ENCODE measurements around the gene JARID2. TPM values are rescaled to one million over a fixed set of nuclear protein-coding genes. Genes with fewer than 3 reads are reported as not detected.

Gene JARID2
- polyA plus RNA-seq, 1 donor (not counting 4 experiments of a cell fraction or from before 2014, with no cell fraction given): 11.0 TPM

DNA sequence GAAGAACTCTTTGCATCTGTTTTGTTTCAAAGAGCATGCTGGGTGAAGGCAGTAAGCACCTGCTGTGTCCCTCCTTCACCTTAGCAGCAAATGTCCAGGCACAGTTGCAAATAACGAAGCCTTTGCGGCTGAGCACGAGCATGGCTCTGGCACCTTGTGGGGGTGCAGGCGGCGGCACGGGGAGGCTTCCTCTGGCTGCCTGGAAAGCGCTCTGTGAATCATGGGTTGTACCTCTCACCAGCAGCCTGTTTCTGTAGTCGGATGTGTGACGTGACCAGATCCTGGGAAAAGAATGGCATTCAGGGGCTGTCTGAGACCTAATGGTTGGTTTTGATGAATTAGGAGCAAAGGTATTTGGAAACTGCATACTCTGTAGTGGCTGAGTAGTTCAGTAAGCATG is 272.2 kb downstream of the JARID2 start:
- FAIRE-seq (no peak), DNase-seq (ENCODE audit: low read depth, low spot score) (no peak)
- TF ChIP-seq EZH2 (IDR thresholded peaks at IDR 0.05; ENCODE audit: low read length) (no peak), CTCF (optimal IDR thresholded peaks at IDR 0.05 in 1 of 3, IDR thresholded peaks at IDR 0.05 in 1 of 3, conservative IDR thresholded peaks at IDR 0.05 in 1 of 3; ENCODE audit: extremely low read depth in 1 of 3, insufficient read depth in 2 of 3, low read length in 3 of 3) (no peak)
- no peak overlapping the region for H3K9ac ChIP-seq (ENCODE audit: control insufficient read depth, extremely low read depth, insufficient read depth, low read length)
- no peak overlapping the region for H3K4me2 ChIP-seq (ENCODE audit: control insufficient read depth, extremely low read depth, insufficient read depth, low read depth, low read length)
- no peaks in the 10 kb centered on the region for H3K9me1 ChIP-seq (ENCODE audit: control insufficient read depth, extremely low read depth, insufficient read depth, low read length)
- H3K27me3 ChIP-seq (ENCODE audit: control insufficient read depth, extremely low read depth, insufficient read depth, low read length): no peaks in the 10 kb centered on the region
- no peaks in the 10 kb centered on the region for H3K79me2 ChIP-seq (ENCODE audit: control insufficient read depth, insufficient read depth, low read length)
- no peak overlapping the region for H2AFZ ChIP-seq (ENCODE audit: control insufficient read depth, low read length)
- H4K20me1 ChIP-seq (ENCODE audit: control insufficient read depth, extremely low read depth, insufficient read depth, low read length): no peaks in the 10 kb centered on the region
- H3K36me3 ChIP-seq (ENCODE audit: control insufficient read depth in 2 of 2, extremely low read depth in 1 of 2, insufficient read depth in 2 of 2, low read length in 2 of 2): peaks cover 46 to 55% of the 10 kb centered on the region in 2 experiments
- no peaks in the 10 kb centered on the region for H3K9me3 ChIP-seq (ENCODE audit: control insufficient read depth, low read depth, low read length)
- dilution Hi-C loops (cut with MboI; ENCODE audit: extremely low pct_ligation_motif_present, low sequenced_read_pairs): no loop called here
- no peaks in the 10 kb centered on the region for H3K4me1 ChIP-seq (ENCODE audit: control insufficient read depth, extremely low read depth, insufficient read depth, low read length)
- no peak overlapping the region for H3K27ac ChIP-seq (ENCODE audit: control insufficient read depth, insufficient read depth, low read length)
- H3K4me3 ChIP-seq (ENCODE audit: control insufficient read depth in 2 of 3, extremely low read depth in 1 of 3, insufficient read depth in 2 of 3, low read depth in 1 of 3, low read length in 3 of 3): no peak overlapping the region

GRCh38 chr6:15518878-15519277 is 273.0 kb downstream of the JARID2 start:
- Histone ChIP-seq H3K27me3 (ENCODE audit: control insufficient read depth, extremely low read depth, insufficient read depth, low read length) (no peaks in the 10 kb centered on the region), H3K27ac (ENCODE audit: control insufficient read depth, insufficient read depth, low read length) (no peak overlapping the region), H2AFZ (ENCODE audit: control insufficient read depth, low read length) (no peak overlapping the region), H3K4me3 (ENCODE audit: control insufficient read depth in 2 of 3, extremely low read depth in 1 of 3, insufficient read depth in 2 of 3, low read depth in 1 of 3, low read length in 3 of 3) (no peak overlapping the region), H3K9me3 (ENCODE audit: control insufficient read depth, low read depth, low read length) (no peaks in the 10 kb centered on the region), H3K79me2 (ENCODE audit: control insufficient read depth, insufficient read depth, low read length) (no peaks in the 10 kb centered on the region), H3K9ac (ENCODE audit: control insufficient read depth, extremely low read depth, insufficient read depth, low read length) (no peak overlapping the region), H3K4me1 (ENCODE audit: control insufficient read depth, extremely low read depth, insufficient read depth, low read length) (no peaks in the 10 kb centered on the region), H3K36me3 (ENCODE audit: control insufficient read depth in 2 of 2, extremely low read depth in 1 of 2, insufficient read depth in 2 of 2, low read length in 2 of 2) (peaks cover 44 to 52% of the 10 kb centered on the region in 2 experiments), H3K9me1 (ENCODE audit: control insufficient read depth, extremely low read depth, insufficient read depth, low read length) (no peaks in the 10 kb centered on the region), H3K4me2 (ENCODE audit: control insufficient read depth, extremely low read depth, insufficient read depth, low read depth, low read length) (no peak overlapping the region), H4K20me1 (ENCODE audit: control insufficient read depth, extremely low read depth, insufficient read depth, low read length) (no peaks in the 10 kb centered on the region)
- no peak for DNase-seq (ENCODE audit: low read depth, low spot score)
- dilution Hi-C loops (cut with MboI; ENCODE audit: extremely low pct_ligation_motif_present, low sequenced_read_pairs): no loop called here
- FAIRE-seq: no peak
- TF ChIP-seq EZH2 (IDR thresholded peaks at IDR 0.05; ENCODE audit: low read length): no peak
- no peak for TF ChIP-seq CTCF (optimal IDR thresholded peaks at IDR 0.05 in 1 of 3, IDR thresholded peaks at IDR 0.05 in 1 of 3, conservative IDR thresholded peaks at IDR 0.05 in 1 of 3; ENCODE audit: extremely low read depth in 1 of 3, insufficient read depth in 2 of 3, low read length in 3 of 3)

Measured in keratinocyte (primary cell).